Coronary artery (tissue), 2 donors: ENCODE measurements around the gene TSPOAP1.

ENCODE experiments used
- DNase-seq: peaks from one replicate; pipeline ENCODE4 v3.0.0-alpha.2; 2017; ENCODE audit warnings: low spot score
- H3K27ac ChIP-seq, 2 donors: fragments of 200-600 bp; sonication (generic); one replicate each; pipeline ENCODE4 v1.5.1; 2016 to 2019
- H3K4me3 ChIP-seq: fragments of 200-600 bp; sonication (generic); 2 replicates; pipeline ENCODE4 v1.5.1; 2016; ENCODE audit warnings: mild to moderate bottlenecking, moderate library complexity
- TF ChIP-seq, protein P1 (sequence below): fragments of 200-600 bp; sonication (generic); IDR thresholded peaks from one replicate; pipeline ENCODE4 v1.5.1; 2019; ENCODE audit warnings: antibody characterized with exemption

TSPOAP1 gene

DNA sequence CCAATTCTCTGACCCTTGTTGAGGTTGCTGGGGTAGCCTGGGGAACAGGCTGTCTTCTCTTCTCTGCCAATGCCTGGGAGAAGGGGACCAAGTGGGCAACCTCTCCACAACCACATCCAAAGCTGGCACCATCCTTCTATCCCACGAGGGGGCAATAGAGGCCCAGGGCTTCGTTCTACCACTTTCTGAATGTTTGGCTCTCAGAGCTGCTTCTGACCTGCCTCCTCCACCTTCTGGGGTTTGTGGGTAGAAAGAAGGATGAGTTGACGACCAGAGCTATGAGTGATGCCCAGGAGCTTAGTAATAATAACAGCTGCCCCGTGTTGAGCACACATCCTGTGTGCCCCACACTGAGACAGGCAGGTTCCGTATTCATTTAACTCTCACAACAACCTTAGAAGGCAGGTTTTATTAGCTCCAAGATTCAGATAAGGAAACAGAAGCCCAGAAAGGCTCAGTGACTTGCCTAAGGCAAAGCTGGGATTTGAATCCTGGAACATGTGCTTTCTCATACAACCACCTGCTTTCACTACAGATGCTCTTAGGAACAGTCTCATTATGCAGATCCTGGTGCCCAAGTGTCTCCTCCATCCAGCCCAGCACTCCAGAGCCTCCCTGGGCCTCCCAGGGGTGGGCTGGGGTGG lies 11.1 kb downstream of the TSPOAP1 start:
- no peak overlapping the region for H3K4me3 ChIP-seq

DNA sequence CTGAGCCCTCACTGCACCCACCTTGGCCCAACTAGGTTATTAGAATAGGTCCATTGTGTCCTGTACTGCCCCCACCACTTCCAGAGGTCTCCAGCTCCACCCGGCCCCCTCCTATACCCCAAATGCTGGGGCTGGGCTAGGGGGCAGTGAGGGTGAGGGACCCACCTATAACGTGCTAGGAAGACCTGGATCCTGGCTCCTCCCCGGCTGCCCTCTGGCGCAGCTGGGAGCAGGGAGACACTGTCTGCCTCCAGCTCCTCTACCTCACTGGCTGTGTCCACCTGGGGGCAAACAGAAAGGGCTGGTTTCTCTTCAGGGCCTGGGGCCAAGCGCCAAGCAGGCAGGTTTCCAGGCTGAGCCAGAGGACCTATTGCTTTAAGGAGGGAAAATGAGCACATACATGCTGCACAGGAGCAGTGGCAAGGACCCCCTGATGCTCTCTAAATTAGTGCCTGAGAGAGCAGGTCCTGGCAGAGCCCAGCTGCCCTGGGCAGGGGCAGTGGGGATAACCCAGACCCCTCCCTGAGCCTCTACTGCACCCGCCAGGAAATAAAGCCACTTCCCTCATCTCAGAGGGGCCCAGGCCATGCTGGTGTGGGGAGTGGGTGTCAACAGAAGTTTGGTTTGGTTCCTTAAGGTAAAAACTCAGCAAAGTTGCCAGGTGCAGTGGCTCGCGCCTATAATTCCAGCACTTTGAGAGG lies 12.2 kb downstream of the TSPOAP1 start:
- H3K4me3 ChIP-seq = no peak overlapping the region
- peak; percentile 38 for DNase-seq
- H3K27ac ChIP-seq = no peak overlapping the region
- TF ChIP-seq, protein P1, sequence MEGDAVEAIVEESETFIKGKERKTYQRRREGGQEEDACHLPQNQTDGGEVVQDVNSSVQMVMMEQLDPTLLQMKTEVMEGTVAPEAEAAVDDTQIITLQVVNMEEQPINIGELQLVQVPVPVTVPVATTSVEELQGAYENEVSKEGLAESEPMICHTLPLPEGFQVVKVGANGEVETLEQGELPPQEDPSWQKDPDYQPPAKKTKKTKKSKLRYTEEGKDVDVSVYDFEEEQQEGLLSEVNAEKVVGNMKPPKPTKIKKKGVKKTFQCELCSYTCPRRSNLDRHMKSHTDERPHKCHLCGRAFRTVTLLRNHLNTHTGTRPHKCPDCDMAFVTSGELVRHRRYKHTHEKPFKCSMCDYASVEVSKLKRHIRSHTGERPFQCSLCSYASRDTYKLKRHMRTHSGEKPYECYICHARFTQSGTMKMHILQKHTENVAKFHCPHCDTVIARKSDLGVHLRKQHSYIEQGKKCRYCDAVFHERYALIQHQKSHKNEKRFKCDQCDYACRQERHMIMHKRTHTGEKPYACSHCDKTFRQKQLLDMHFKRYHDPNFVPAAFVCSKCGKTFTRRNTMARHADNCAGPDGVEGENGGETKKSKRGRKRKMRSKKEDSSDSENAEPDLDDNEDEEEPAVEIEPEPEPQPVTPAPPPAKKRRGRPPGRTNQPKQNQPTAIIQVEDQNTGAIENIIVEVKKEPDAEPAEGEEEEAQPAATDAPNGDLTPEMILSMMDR = no peak

More for the DNA sequence above, 11.1 kb downstream of the TSPOAP1 start:
- no peak overlapping the region for H3K27ac ChIP-seq
- TF ChIP-seq, protein P1 = no peak
- DNase-seq = peak; percentile 55

DNA sequence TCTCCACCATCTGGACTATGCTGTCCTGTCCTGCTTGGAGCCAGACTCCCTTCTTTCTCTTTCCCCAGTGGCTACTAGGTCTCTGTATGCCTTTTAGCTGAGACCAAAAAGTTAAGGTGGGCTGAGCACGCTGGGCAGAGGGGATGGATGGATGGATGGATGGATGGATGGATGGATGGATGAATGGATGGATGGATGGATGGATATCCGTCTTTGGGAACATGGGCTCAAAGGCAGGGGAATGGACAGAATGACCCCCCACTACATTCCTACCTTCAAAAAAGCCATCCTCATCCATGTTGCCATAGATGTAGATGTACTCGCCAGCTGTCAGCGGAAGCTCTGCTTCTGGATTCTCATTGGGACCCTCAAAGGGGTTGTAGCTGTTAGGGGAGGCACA lies 12.8 kb downstream of the TSPOAP1 start:
- TF ChIP-seq, protein P1 = no peak
- H3K4me3 ChIP-seq = no peak overlapping the region
- DNase-seq = no peak
- H3K27ac ChIP-seq = no peak overlapping the region

DNA sequence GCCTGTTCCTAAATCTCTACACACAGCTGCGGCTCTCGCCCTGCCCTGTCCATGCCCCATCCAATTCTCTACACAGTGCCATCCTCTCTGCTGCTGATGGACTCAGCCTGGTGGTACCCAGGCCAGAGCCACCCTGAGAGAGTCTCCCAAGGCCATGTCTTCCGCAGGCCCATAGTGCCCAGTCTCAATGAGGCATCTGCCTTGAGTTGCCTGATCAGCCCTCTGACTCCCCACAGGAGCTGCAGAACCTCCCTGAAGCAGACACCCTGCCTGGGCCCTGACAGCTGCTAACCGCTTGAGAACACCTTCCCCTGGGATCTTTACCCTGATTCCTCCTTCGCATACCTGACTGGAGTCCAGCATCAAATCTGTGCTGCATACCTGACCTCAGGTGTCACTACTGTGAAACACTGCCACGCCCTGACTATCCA lies 13.3 kb downstream of the TSPOAP1 start:
- DNase-seq = peak; percentile 56
- TF ChIP-seq, protein P1 = no peak
- no peak overlapping the region for H3K27ac ChIP-seq

DNA sequence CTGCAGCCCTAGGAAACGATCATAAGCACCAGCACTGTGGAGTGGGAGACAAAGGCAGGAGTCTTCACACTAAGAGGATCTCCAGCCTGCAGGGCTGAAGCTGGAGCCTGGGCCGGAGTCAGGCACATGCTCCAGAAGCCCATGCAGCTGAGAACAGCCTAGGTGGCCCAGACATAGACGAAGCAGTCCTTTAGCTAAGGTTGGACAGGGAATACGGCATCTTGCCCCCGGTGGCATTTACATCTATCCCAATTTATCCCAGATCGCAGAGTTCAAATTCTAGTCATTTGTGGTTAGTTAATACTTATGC lies 13.9 kb downstream of the TSPOAP1 start:
- H3K27ac ChIP-seq = no peak overlapping the region
- H3K4me3 ChIP-seq = no peak overlapping the region
- TF ChIP-seq, protein P1 = no peak
- no peak for DNase-seq

More for the DNA sequence above, 13.3 kb downstream of the TSPOAP1 start:
- no peak overlapping the region for H3K4me3 ChIP-seq

DNA sequence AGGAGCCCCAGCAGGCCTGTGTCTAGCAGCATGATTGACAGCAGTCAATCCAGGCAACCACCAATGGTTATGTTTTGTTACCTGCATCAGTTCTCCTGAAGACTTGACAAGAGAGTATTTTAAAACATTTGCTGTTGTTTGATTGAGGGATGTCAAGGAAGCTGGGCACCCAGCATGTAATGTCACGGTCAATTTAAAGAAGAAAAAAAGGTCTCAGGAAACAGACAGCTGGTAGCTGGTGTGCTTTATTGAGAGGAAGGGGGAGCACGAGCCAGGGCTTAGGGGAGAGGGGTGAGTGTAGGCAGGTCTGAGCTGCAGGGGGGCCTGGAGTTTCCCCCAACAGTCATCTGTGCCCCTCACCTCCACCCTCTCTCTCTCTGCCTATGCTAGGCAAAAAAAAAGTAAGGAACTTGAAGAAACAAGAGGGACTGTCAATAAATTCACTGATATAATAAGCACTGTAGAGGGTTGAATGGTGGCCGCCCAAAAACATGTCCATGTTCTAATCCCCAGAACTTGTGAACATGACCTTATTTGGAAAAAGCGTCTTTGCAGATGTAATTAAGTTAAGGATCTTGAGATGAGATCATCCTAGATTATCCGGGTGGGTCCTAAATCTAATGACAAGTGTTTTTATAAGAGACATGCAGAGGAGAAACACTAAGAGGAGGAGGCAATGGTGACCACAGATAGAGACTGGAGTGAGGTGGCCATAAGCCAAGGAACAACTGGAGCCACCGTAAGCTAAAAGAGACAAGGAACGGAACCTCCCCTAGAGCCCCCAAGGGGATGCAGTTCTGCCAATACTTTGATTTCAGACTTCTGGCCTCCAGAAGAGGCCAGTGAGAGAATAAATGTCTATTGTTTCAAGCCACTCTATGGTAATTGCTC lies 14.5 kb downstream of the TSPOAP1 start:
- no peak for DNase-seq
- Histone ChIP-seq H3K27ac (no peak overlapping the region), H3K4me3 (no peak overlapping the region)
- TF ChIP-seq, protein P1 = no peak
